Cardiac atrium fibroblast (primary cell): ENCODE data around the gene CAPZA3. TPM values are rescaled to one million over a fixed set of nuclear protein-coding genes. Genes with fewer than 3 reads are reported as not detected.

Source experiments
- total RNA-seq: library from RNA; depleted of rRNA; stranded (reverse); fragments of >200 nt; gene quantifications from 2 replicates; pipeline ENCODE4 v1.2.3, GENCODE V29; 2015

CAPZA3 gene, protein sequence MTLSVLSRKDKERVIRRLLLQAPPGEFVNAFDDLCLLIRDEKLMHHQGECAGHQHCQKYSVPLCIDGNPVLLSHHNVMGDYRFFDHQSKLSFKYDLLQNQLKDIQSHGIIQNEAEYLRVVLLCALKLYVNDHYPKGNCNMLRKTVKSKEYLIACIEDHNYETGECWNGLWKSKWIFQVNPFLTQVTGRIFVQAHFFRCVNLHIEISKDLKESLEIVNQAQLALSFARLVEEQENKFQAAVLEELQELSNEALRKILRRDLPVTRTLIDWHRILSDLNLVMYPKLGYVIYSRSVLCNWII
- total RNA-seq = not detected in 2 replicates

DNA sequence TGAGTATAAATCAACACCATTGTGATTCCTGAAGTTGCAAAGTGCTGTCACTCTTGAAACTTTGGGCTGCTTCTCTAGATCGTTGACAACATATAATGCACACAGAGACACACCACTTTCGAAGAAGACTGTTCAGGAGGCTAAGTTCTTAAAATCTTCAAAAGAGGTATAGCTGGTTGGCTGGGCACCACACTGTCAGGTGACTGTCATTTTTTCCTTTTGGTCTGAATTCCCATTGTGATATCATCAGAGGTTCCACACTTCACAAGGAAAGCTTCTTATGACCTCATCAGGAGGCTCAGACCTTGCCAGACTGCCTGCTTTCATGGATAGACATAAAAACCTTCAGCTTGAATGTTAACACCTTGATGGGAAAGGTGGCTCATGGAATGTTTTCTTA lies at the start of gene CAPZA3, which contains the start of gene PLCZ1:
Gene CAPZA3 (plus strand): TSS at position 301 of the 400 bp plus-strand sequence. CDS start 150 bp downstream, outside the sequence.
Gene PLCZ1 (minus strand): TSS at position 194 of the 400 bp plus-strand sequence. CDS start 641 bp downstream, outside the sequence.

Other genes starting within 250 kb of the CAPZA3 start
- gene PLCZ1, start 107 bp upstream of the CAPZA3 start, total RNA-seq = not detected in 2 replicates